GM10847 (cell line): Measurements from ENCODE around the gene CWC15.

Experiments
- POLR2A ChIP-seq: IDR thresholded peaks from 2 replicates; pipeline ENCODE4 v1.6.1; 2011; ENCODE audit not compliant: insufficient read length; ENCODE audit errors: extremely low read depth

The CWC15 gene

GRCh38 chr11:94964934-94965333 lies 8.4 kb downstream of the CWC15 start:
- no peak for TF ChIP-seq POLR2A

GRCh38 chr11:94961255-94961654 lies 12.1 kb downstream of the CWC15 start:
- TF ChIP-seq POLR2A: no peak

GRCh38 chr11:94960488-94960887 lies 12.9 kb downstream of the CWC15 start:
- no peak for TF ChIP-seq POLR2A

GRCh38 chr11:94959179-94959578 lies 14.2 kb downstream of the CWC15 start:
- TF ChIP-seq POLR2A: no peak

- no peak for TF ChIP-seq POLR2A
Observed at GRCh38 chr11:94958121-94958696, 15.1 kb downstream of the CWC15 start.

- no peak for TF ChIP-seq POLR2A
Observed at GRCh38 chr11:94956963-94957362, 16.4 kb downstream of the CWC15 start.

GRCh38 chr11:94954753-94955152 lies 18.6 kb downstream of the CWC15 start:
- TF ChIP-seq POLR2A: no peak

GRCh38 chr11:94948070-94948617 lies 25.2 kb downstream of the CWC15 start:
- no peak for TF ChIP-seq POLR2A

GRCh38 chr11:94946812-94947211 lies 26.5 kb downstream of the CWC15 start:
- TF ChIP-seq POLR2A: no peak

- no peak for TF ChIP-seq POLR2A
Observed at GRCh38 chr11:94941131-94941530, 32.2 kb downstream of the CWC15 start.

- no peak for TF ChIP-seq POLR2A
Observed at GRCh38 chr11:94939346-94939745, 34.0 kb downstream of the CWC15 start.

- no peak for TF ChIP-seq POLR2A
Observed at GRCh38 chr11:94938095-94939055, 35.0 kb downstream of the CWC15 start.

- no peak for TF ChIP-seq POLR2A
Observed at GRCh38 chr11:94934846-94935245, 38.5 kb downstream of the CWC15 start.

GRCh38 chr11:94934362-94934761 lies 39.0 kb downstream of the CWC15 start:
- no peak for TF ChIP-seq POLR2A

GRCh38 chr11:94933223-94934130 lies 39.9 kb downstream of the CWC15 start:
- TF ChIP-seq POLR2A: no peak
